Thyroid gland (tissue), 4 donors: Measurements from ENCODE around the gene ELP5.

Source experiments
- CTCF ChIP-seq, 6 experiments: fragments of 200-600 bp in 3 of 6; fragments of 450-650 bp in 3 of 6; sonication (generic) in 3 of 6; IDR thresholded peaks; one replicate each; pipeline ENCODE4 v1.5.1; 2016 to 2019; ENCODE audit warnings: antibody characterized with exemption in 6 of 6, mild to moderate bottlenecking in 2 of 6, inconsistent platforms in 1 of 6, moderate library complexity in 1 of 6
- POLR2A ChIP-seq, 2 donors: fragments of 450-650 bp; IDR thresholded peaks; one replicate each; pipeline ENCODE4 v1.6.1; 2017; ENCODE audit warnings: antibody characterized with exemption in 2 of 2, mild to moderate bottlenecking in 2 of 2, moderate library complexity in 1 of 2

- no peak for TF ChIP-seq CTCF (IDR thresholded peaks at IDR 0.05)
- peak in 1 of 2 donors; percentile 74 for TF ChIP-seq POLR2A (IDR thresholded peaks at IDR 0.05)
Observed at GRCh38 chr17:7241783-7242716, 10.0 kb upstream of the ELP5 start, which contains the start of gene GABARAP.
